Mammary epithelial cell (primary cell): ENCODE measurements around the gene INKA2.

Experiments used
- EZH2 ChIP-seq: IDR thresholded peaks from 2 replicates; pipeline ENCODE4 v1.6.1; 2012; ENCODE audit warnings: low read length, inconsistent platforms, borderline replicate concordance
- TF ChIP-seq, protein P1 (sequence below), 2 donors: IDR thresholded peaks in 1 of 2; conservative IDR thresholded peaks in 1 of 2; 2 replicates each; pipeline ENCODE4 v1.5.1; 2011 to 2012; ENCODE audit warnings: inconsistent platforms in 2 of 2, low read length in 2 of 2, mild to moderate bottlenecking in 2 of 2, control low read depth in 1 of 2, low read depth in 1 of 2; ENCODE audit not compliant: insufficient read depth in 1 of 2; ENCODE audit errors: extremely low read depth in 1 of 2

DNA sequence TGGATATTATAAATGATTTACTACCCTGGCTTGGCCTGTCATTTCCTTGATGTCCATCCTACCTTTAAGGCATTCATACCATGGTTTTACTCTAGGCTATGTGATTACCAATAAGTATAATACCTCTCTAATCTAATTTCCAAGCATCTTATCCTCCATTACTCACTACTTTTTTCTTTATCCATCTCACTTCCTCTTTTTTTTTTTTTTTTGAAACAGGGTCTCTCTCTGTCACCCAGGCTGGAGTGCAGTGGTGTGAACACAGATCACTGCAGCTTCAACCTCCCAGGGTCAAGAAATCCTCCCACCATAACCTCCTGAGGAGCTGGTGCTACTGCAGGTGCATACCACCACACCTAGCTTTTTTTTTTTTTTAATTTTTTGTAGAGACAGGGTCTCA is 39.9 kb downstream of the INKA2 start:
- TF ChIP-seq, protein P1, sequence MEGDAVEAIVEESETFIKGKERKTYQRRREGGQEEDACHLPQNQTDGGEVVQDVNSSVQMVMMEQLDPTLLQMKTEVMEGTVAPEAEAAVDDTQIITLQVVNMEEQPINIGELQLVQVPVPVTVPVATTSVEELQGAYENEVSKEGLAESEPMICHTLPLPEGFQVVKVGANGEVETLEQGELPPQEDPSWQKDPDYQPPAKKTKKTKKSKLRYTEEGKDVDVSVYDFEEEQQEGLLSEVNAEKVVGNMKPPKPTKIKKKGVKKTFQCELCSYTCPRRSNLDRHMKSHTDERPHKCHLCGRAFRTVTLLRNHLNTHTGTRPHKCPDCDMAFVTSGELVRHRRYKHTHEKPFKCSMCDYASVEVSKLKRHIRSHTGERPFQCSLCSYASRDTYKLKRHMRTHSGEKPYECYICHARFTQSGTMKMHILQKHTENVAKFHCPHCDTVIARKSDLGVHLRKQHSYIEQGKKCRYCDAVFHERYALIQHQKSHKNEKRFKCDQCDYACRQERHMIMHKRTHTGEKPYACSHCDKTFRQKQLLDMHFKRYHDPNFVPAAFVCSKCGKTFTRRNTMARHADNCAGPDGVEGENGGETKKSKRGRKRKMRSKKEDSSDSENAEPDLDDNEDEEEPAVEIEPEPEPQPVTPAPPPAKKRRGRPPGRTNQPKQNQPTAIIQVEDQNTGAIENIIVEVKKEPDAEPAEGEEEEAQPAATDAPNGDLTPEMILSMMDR (conservative IDR thresholded peaks at IDR 0.05 in 1 of 2, IDR thresholded peaks at IDR 0.05 in 1 of 2; ENCODE audit: extremely low read depth in 1 of 2, insufficient read depth in 1 of 2, low read depth in 1 of 2, low read length in 2 of 2) = no peak
- no peak for TF ChIP-seq EZH2
